NCI-H2227 (cell line): ENCODE results near the gene TRAPPC12.
"Not testable (repeated sequence)": the region's sequence is repeated elsewhere in the genome, so short reads cannot be mapped to it uniquely, and the experiment has no call there.

Experiments
- DNase-seq: peaks from one replicate; lab custom pipeline; 2025; ENCODE audit not compliant: unreplicated experiment; lab: John Stamatoyannopoulos, UW

TRAPPC12 gene

DNA sequence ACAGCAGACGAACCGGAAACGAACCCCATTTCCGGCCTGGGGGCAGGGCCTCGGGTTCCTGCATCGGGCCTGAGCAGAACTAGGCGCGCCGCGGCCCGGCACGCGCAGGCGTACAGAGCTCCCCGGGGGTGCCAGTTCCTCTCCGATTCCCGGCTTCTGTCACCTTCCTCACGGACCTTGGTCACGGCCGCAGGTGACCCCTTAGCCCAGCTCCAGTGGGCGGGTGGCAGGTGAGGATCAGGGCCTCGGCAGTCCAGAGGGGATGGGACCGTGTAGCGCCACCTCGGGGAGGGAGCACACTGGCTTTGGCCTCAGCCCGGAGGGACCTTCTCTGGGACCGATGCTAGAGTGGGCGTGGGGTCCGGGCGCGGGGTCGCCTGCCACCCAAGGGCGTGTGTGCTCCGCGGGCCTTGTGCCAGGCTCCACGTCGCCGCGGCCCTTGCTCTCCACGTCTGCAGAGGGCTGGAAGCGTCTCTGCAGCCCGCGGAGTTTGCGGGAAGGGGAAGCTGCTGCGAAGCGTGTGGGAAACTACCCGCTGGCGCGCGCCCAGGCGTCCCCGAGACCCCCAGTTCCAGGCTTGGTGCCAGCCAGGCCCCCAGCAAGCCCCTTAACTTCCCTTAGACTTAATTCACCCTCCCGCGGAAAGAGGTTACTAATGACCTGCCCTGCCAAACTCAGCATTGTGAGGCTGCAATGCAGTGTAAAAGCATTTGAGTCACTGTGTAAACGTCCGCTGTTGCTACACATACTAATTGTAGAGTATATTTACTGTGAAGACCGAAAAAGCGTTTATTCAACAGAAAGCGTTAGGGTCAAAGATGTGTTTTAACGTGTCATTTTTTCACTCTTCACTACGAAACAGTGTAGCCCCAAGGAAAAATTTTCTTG lies at the start of gene TRAPPC12:
Gene TRAPPC12, plus strand, starts transcription at position 48 of the 888 bp plus-strand sequence. CDS start 7,930 bp downstream, outside the sequence.
- peak; percentile 96 for DNase-seq

DNA sequence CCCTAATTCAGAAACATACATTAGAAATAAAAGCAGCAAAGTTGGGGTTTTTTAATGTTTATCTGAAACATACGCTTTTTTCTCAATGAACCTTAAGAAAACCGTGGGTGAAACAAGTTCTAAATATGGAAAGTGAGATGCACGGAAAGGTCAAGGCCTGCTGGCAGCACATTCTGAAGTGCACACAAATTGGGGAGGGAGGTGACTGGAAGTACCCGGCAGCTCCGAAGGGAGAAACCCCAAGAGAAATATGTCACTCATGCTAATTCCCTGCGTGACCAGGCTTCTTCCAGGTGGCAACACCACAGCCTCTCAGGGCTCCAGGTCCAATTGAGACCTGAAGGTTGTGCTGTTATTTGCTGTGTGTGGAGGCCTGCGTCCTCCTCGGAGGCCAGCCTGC lies 47.4 kb upstream of the TRAPPC12 start:
- no peak for DNase-seq

- no peak for DNase-seq
Measured at GRCh38 chr2:3334392-3335345, 44.8 kb upstream of the TRAPPC12 start.

- DNase-seq, result no peak
Measured at GRCh38 chr2:3336844-3337243, 42.6 kb upstream of the TRAPPC12 start.

DNA sequence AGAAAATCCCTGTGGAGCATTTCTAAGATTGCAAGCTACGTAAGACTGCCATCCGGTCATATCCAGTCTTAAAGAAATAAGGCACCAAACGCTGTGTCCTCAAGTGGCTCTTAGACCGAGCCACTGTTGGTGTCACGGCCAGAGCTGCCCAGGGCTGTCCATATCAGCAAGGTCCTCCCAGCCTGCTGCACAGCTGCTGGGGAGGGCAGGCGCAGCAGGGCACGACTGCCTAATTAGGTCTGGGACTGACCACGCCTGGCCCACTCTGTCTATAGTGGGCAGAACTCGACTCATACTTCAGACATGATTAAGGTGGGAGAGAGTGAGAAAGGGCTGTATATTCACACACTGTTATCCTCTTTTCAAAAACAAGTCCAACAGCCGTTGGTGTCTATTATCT lies 41.2 kb upstream of the TRAPPC12 start:
- no peak for DNase-seq

DNA sequence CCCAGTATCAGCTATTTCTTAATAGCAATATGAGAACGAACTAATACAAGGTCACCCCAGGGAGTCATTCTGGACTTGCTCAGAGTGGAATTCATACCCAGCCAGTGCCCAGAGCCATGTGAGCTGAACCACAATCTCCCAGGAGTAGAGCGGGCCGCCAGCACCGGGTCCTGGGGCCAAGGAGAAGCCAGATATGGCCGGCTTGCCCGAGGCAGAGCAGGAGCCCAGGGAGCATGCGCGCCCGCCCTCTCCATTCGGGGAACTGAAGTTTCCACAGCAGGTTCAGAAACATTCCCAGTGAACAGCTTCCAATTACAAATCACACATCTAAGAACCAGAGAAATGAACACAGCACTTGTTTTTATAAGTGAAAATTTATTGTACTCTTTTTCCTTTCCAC lies 39.4 kb upstream of the TRAPPC12 start:
- DNase-seq, result no peak

GRCh38 chr2:3341336-3341735 lies 38.2 kb upstream of the TRAPPC12 start:
- DNase-seq, result no peak

GRCh38 chr2:3342324-3342723 lies 37.2 kb upstream of the TRAPPC12 start:
- DNase-seq, result no peak

GRCh38 chr2:3343012-3343411 lies 36.5 kb upstream of the TRAPPC12 start:
- no peak for DNase-seq

GRCh38 chr2:3344897-3345296 lies 34.6 kb upstream of the TRAPPC12 start:
- no peak for DNase-seq

GRCh38 chr2:3345621-3346020 lies 33.9 kb upstream of the TRAPPC12 start:
- no peak for DNase-seq

GRCh38 chr2:3348767-3349166 lies 30.7 kb upstream of the TRAPPC12 start:
- DNase-seq, result peak; percentile 60

GRCh38 chr2:3349211-3349693 lies 30.2 kb upstream of the TRAPPC12 start:
- DNase-seq, result peak; percentile 49

DNA sequence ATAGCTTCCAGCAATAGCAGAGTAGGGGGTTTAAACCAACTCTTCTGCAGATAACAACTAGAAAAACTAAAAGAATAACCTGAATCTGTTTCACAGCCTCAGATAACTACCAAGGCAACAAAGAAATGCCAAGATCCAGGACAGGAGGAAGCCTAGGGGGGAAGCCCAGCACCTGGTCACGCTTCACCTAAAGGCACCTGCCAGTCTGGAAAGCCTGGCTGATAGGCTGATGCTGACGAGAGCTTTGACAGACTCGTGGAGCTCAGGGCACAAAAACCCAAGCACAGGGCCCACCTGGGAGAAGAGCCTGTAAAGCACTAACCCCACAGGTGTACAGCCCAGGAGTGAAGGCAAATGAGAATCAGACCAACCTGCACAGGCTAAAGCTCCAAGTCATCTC lies 24.5 kb upstream of the TRAPPC12 start:
- no peak for DNase-seq

DNA sequence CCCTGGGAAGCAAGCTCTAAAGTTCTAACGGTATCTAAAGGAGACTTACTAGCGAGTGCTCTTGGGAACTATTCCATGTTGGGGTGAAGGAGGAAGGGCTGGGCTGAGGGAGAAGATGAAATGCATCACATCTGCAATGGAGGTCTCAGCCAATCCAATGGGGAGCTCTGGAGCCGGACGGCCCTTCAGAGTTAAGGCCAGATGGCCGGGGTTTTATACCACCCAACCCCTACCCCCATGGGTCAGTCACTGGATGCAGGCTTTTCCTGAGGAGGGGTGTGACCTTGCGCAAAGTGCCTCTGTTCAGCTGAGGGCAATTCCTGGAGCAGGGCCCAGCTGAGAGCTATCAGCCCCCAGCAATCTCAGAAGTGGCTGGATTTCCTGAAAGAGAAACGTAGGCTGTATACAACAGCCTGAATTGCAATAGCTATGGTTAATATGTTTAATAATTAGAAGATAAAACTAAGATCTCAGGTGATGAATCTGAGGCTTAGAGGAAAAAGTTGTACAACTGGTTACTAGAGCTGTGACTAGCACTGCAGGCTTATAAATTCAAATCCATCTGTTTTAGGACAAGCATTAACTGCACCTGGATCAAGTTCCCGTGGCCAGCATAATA lies 23.4 kb upstream of the TRAPPC12 start:
- DNase-seq, result no peak

GRCh38 chr2:3356799-3357198 lies 22.7 kb upstream of the TRAPPC12 start:
- no peak for DNase-seq

GRCh38 chr2:3357446-3357845 lies 22.0 kb upstream of the TRAPPC12 start:
- not testable (repeated sequence) for DNase-seq

DNA sequence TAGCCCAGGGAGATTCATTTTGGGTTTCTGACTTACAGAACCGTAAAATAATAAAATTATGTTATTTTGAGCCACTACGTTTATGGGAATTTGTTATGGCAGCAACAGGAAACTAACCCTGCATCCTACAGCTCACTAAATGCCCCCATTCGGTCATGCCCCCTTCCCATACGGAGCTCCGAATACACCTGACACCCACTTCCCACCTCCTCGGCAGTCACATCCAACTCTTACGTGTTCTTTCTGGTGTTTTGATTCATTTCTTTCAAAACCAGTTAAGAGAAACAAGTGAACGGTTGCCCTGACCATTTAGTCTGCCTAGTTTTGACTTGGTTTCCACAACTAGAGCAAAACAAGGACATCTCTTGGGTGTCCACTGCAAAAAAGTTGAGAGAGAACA lies 21.6 kb upstream of the TRAPPC12 start:
- no peak for DNase-seq

GRCh38 chr2:3361518-3362389 lies 17.7 kb upstream of the TRAPPC12 start:
- DNase-seq, result no peak

DNA sequence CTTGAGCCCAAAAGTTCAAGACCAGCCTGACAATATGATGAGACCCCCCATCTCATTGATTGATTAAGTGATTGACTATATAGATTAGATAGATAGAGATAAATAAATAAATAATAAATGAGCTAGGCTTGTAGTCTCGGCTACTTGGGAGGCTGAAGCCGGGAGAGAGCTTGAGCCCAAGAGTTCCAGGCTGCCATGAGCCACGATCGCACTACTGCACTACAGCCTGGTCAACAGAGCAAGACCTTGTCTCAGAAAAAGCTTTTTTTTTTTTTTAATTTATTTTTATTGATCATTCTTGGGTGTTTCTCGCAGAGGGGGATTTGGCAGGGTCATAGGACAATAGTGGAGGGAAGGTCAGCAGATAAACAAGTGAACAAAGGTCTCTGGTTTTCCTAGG lies 14.3 kb upstream of the TRAPPC12 start:
- no peak for DNase-seq
